HepG2 (cell line): ENCODE measurements around the gene CHST11. TPM values are rescaled to one million over a fixed set of nuclear protein-coding genes. Genes with fewer than 3 reads are reported as not detected.

Source experiments
- ATAC-seq: fragments of 200-7000 bp; cut with Tn5 transposase; 3 replicates; pipeline ENCODE4 v1.9.1; 2020; ENCODE audit warnings: mild to moderate bottlenecking, moderate library complexity
- BruUV-seq: library from RNA; stranded (reverse); fragments of 400-500 nt; replicated peaks from 2 replicates; lab custom pipeline; 2021; lab: Mats Ljungman, UMichigan
- CTCF ChIA-PET: fragments of 300-600 bp; formaldehyde crosslinking; extraction: SDS; loops from one replicate; lab custom pipeline; 2021; ENCODE audit warnings: low total read pairs, inconsistent platforms, low intra/inter-chr PET ratio; lab: Yijun Ruan, JAX
- POLR2A ChIA-PET: fragments of 350-600 bp; sonication (Branson Sonifier 250); formaldehyde crosslinking; loops from one replicate; lab custom pipeline; 2020; ENCODE audit warnings: antibody characterized with exemption, inconsistent platforms; lab: Yijun Ruan, JAX
- DNase-seq: peaks from one replicate; pipeline ENCODE4 v3.0.0-alpha.2; 2015; ENCODE audit warnings: low spot score
- FAIRE-seq: peaks from 3 replicates; lab custom pipeline; 2011; peaks lifted over from hg19 to GRCh38; lab: Jason Lieb, UNC
- H2AFZ ChIP-seq: one replicate; pipeline ENCODE4 v1.6.1; 2011; ENCODE audit warnings: low read length, inconsistent platforms
- H3K27ac ChIP-seq: fragments of 300-600 bp; 3 replicates; pipeline ENCODE4 v1.8.0; 2011; ENCODE audit warnings: mixed run types, mild to moderate bottlenecking, mixed read lengths, low read length, inconsistent platforms; ENCODE audit not compliant: insufficient read depth; ENCODE audit errors: extremely low read length
- H3K27me3 ChIP-seq, 2 experiments: fragments of 200-600 bp in 1 of 2; 2 replicates in 1 of 2; 3 replicates in 1 of 2; pipeline versions ENCODE4 v1.6.0 to v1.8.0; 2011; ENCODE audit warnings: low read length in 2 of 2, mild to moderate bottlenecking in 2 of 2, moderate library complexity in 2 of 2, inconsistent platforms in 1 of 2; ENCODE audit not compliant: insufficient read depth in 2 of 2, control insufficient read depth in 1 of 2
- H3K36me3 ChIP-seq, 2 experiments: fragments of 200-600 bp in 1 of 2; replicated peaks in 1 of 2; 2 replicates in 1 of 2; 3 replicates in 1 of 2; pipeline versions ENCODE4 v1.5.1 to v1.8.0; 2011; ENCODE audit warnings: low read length in 2 of 2, inconsistent platforms in 1 of 2; ENCODE audit not compliant: insufficient read depth in 2 of 2, control insufficient read depth in 1 of 2
- H3K4me1 ChIP-seq: 2 replicates; pipeline ENCODE4 v1.5.1; 2012; ENCODE audit warnings: low read length, inconsistent platforms; ENCODE audit not compliant: insufficient read depth
- H3K4me2 ChIP-seq: 2 replicates; pipeline ENCODE4 v1.6.0; 2011; ENCODE audit warnings: low read depth, low read length, inconsistent platforms
- H3K4me3 ChIP-seq, 3 experiments: fragments of 200-600 bp in 1 of 3; sonication (generic), shearing (Covaris generic) in 1 of 3; replicated peaks in 1 of 3; 2 replicates each; pipeline ENCODE4 v1.5.1; 2011 to 2016; ENCODE audit warnings: low read length in 3 of 3, inconsistent platforms in 2 of 3, low read depth in 2 of 3, mild to moderate bottlenecking in 2 of 3, control low read depth in 1 of 3, mixed read lengths in 1 of 3; ENCODE audit not compliant: insufficient read depth in 1 of 3
- H3K79me2 ChIP-seq: one replicate; pipeline ENCODE4 v1.6.1; 2011; ENCODE audit warnings: low read length, inconsistent platforms; ENCODE audit not compliant: insufficient read depth
- H3K9ac ChIP-seq: 2 replicates; pipeline ENCODE4 v1.6.0; 2011; ENCODE audit warnings: mild to moderate bottlenecking, low read depth, low read length, inconsistent platforms; ENCODE audit not compliant: insufficient read depth
- H3K9me3 ChIP-seq: 2 replicates; pipeline ENCODE4 v1.5.1; 2012; ENCODE audit warnings: mild to moderate bottlenecking, low read length
- H4K20me1 ChIP-seq: 2 replicates; pipeline ENCODE4 v1.6.0; 2011; ENCODE audit warnings: inconsistent platforms, mild to moderate bottlenecking, low read length, moderate library complexity; ENCODE audit not compliant: insufficient read depth
- BCLAF1 ChIP-seq: fragments of 450-650 bp; IDR thresholded peaks from 2 replicates; pipeline ENCODE4 v1.6.1; 2017; ENCODE audit warnings: mild to moderate bottlenecking
- BRD4 ChIP-seq: sonication (generic); formaldehyde crosslinking; IDR thresholded peaks from 2 replicates; pipeline ENCODE4 v1.4.0; 2020; ENCODE audit warnings: missing genetic modification reagents
- CREM ChIP-seq, 2 experiments: sonication (generic) in 1 of 2; formaldehyde crosslinking in 1 of 2; IDR thresholded peaks; 2 replicates each; pipeline versions ENCODE4 v1.4.0 to v1.6.1; 2016 to 2020; ENCODE audit warnings: antibody characterized with exemption in 1 of 2, mild to moderate bottlenecking in 1 of 2, missing genetic modification reagents in 1 of 2
- ELF3 ChIP-seq: IDR thresholded peaks from 2 replicates; pipeline ENCODE4 v1.6.1; 2016; ENCODE audit warnings: missing genetic modification reagents, missing compliant biosample characterization
- FOXO1 ChIP-seq: sonication (generic); formaldehyde crosslinking; IDR thresholded peaks from 2 replicates; pipeline ENCODE4 v1.4.0; 2020; ENCODE audit warnings: missing genetic modification reagents
- GABPA ChIP-seq, 2 experiments: IDR thresholded peaks; 2 replicates each; pipeline ENCODE4 v1.6.1; 2011 to 2016; ENCODE audit warnings: low read depth in 2 of 2, low read length in 1 of 2, missing biosample characterization in 1 of 2, missing genetic modification characterization in 1 of 2
- MZF1 ChIP-seq: sonication (generic); formaldehyde crosslinking; IDR thresholded peaks from 2 replicates; pipeline ENCODE4 v1.8.1; 2023; ENCODE audit warnings: mild to moderate bottlenecking, missing genetic modification reagents, borderline replicate concordance
- NFYB ChIP-seq: sonication (generic); formaldehyde crosslinking; IDR thresholded peaks from 2 replicates; pipeline ENCODE4 v1.4.0; 2020; ENCODE audit warnings: missing genetic modification reagents
- ZBTB37 ChIP-seq: sonication (generic); formaldehyde crosslinking; IDR thresholded peaks from 2 replicates; pipeline ENCODE4 v1.4.0; 2020; ENCODE audit warnings: mild to moderate bottlenecking, missing genetic modification reagents
- ZC3H4 ChIP-seq: sonication (generic); formaldehyde crosslinking; IDR thresholded peaks from 2 replicates; pipeline ENCODE4 v1.4.0; 2020; ENCODE audit warnings: missing genetic modification reagents, borderline replicate concordance
- ZNF432 ChIP-seq: sonication (generic); formaldehyde crosslinking; IDR thresholded peaks from 2 replicates; pipeline ENCODE4 v1.5.0; 2020; ENCODE audit warnings: missing genetic modification reagents, mild to moderate bottlenecking, borderline replicate concordance
- ZNF460 ChIP-seq: sonication (generic); formaldehyde crosslinking; IDR thresholded peaks from 2 replicates; pipeline ENCODE4 v1.5.1; 2020; ENCODE audit warnings: missing genetic modification reagents, mild to moderate bottlenecking, borderline replicate concordance
- ZNF577 ChIP-seq: sonication (generic); formaldehyde crosslinking; IDR thresholded peaks from 2 replicates; pipeline ENCODE4 v1.4.0; 2020; ENCODE audit warnings: mild to moderate bottlenecking, low read depth, missing genetic modification reagents, borderline replicate concordance
- ZSCAN31 ChIP-seq: sonication (generic); formaldehyde crosslinking; IDR thresholded peaks from 2 replicates; pipeline ENCODE4 v1.5.0; 2020; ENCODE audit warnings: low read depth, mild to moderate bottlenecking, missing genetic modification reagents
- ZSCAN9 ChIP-seq: IDR thresholded peaks from 2 replicates; pipeline ENCODE4 v1.6.1; 2016; ENCODE audit warnings: borderline replicate concordance
- WGBS: methylation state at CpG from one replicate; pipeline ENCODE4 v1.1.6; 2017; ENCODE audit warnings: low lambda C conversion rate; 5-methylcytosine and 5-hydroxymethylcytosine counted together
- in situ Hi-C: cut with HindIII; loops from 2 replicates; pipeline ENCODE4 v1.10.0; 2017; ENCODE audit warnings: low pct_unique_long_range_greater_than_20kb; ENCODE audit not compliant: extremely low pct_ligation_motif_present
- intact Hi-C: fragments of 100-400 bp; cut with micrococcal nuclease; formaldehyde crosslinking; loops from one replicate; pipeline ENCODE4 v1.10.0; 2022; ENCODE audit not compliant: unreplicated experiment
- polyA plus RNA-seq, 8 experiments: library from polyadenylated mRNA; depleted of rRNA in 3 of 8; stranded (reverse) in 7 of 8; unstranded in 1 of 8; fragments of >200 nt; fragmentation: Illumina TruSeq in 4 of 8; extraction: Trizol in 4 of 8; gene quantifications; 2 replicates each; pipeline versions ENCODE4 v1.2.1 to v1.2.3, GENCODE V29; 2011 to 2016; ENCODE audit warnings: low read depth in 4 of 8, missing spikeins in 1 of 8, mixed read lengths in 1 of 8; ENCODE audit not compliant: insufficient read depth in 1 of 8
- total RNA-seq, 5 experiments: library from RNA; depleted of rRNA; stranded (reverse); fragments of >200 nt; fragmentation: Illumina TruSeq; extraction: Trizol; gene quantifications; 2 replicates each; pipeline ENCODE4 v1.2.3, GENCODE V29; 2016; ENCODE audit warnings: low read depth in 1 of 5

Gene CHST11
- total and polyA plus RNA-seq, 2 of the 13 experiments (the other 11 are each of a cell fraction or from before 2014, with no cell fraction given), result 0.15 TPM; not detected in 1

- H3K9ac ChIP-seq, result no peak overlapping the region
- no peaks in the 10 kb centered on the region for H3K79me2 ChIP-seq
- no peak overlapping the region for H3K4me2 ChIP-seq
- peaks cover 0 to 8% of the 10 kb centered on the region in 2 experiments; a peak in 2 of 5 replicates for H3K27me3 ChIP-seq
- DNase-seq, result no peak
- POLR2A ChIA-PET, result no interaction called here
- no peak overlapping the region for H2AFZ ChIP-seq
- no peak for TF ChIP-seq FOXO1 (CRISPR knock-in tag)
- TF ChIP-seq ZC3H4 (CRISPR knock-in tag), result no peak
- no peak for TF ChIP-seq MZF1
- no peak for TF ChIP-seq ZNF432 (CRISPR knock-in tag)
- TF ChIP-seq, all 625 proteins: peak for 0
- Histone ChIP-seq H3K4me1 (no peaks in the 10 kb centered on the region), H4K20me1 (no peaks in the 10 kb centered on the region), H3K4me3 (no peak overlapping the region), H3K36me3 (no peaks in the 10 kb centered on the region), H3K9me3 (no peaks in the 10 kb centered on the region), H3K27ac (no peak overlapping the region)
- CTCF ChIA-PET, result no interaction called here
- BruUV-seq, result no TSS peak
- intact Hi-C loops (no loop called here), in situ Hi-C loops (no loop called here)
- FAIRE-seq, result no peak
- ATAC-seq, result no peak
Observed at GRCh38 chr12:104768033-104768432, 311.3 kb downstream of the CHST11 start.

GRCh38 chr12:104769144-104769561 is 312.4 kb downstream of the CHST11 start:
- Histone ChIP-seq H3K4me1 (no peaks in the 10 kb centered on the region), H3K27me3 (peaks cover 0 to 7% of the 10 kb centered on the region in 2 experiments; a peak in 2 of 5 replicates), H3K79me2 (no peaks in the 10 kb centered on the region), H3K9me3 (no peaks in the 10 kb centered on the region), H4K20me1 (no peaks in the 10 kb centered on the region), H3K4me2 (no peak overlapping the region), H3K4me3 (no peak overlapping the region), H3K9ac (no peak overlapping the region), H2AFZ (no peak overlapping the region), H3K27ac (no peak overlapping the region), H3K36me3 (no peaks in the 10 kb centered on the region)
- 19% methylated on average over 6 of the region's 6 CpGs for WGBS
- ATAC-seq (no peak), FAIRE-seq (no peak), DNase-seq (no peak)
- in situ Hi-C loops, result no loop called here
- ChIA-PET POLR2A (no interaction called here), CTCF (no interaction called here)
- intact Hi-C loops, result no loop called here
- no TSS peak for BruUV-seq
- no peak for TF ChIP-seq CREM (IDR thresholded peaks at IDR 0.05)
- no peak for TF ChIP-seq CREM (CRISPR knock-in tag; IDR thresholded peaks at IDR 0.05)
- TF ChIP-seq ELF3, result no peak
- no peak for TF ChIP-seq GABPA (IDR thresholded peaks at IDR 0.05; ENCODE audit: low read depth, low read length)
- no peak for TF ChIP-seq GABPA (CRISPR knock-in tag; IDR thresholded peaks at IDR 0.05; ENCODE audit: low read depth)
- TF ChIP-seq ZNF577 (CRISPR knock-in tag), result no peak
- TF ChIP-seq ZBTB37 (CRISPR knock-in tag), result no peak
- TF ChIP-seq ZNF460 (CRISPR knock-in tag), result no peak
- no peak for TF ChIP-seq NFYB (CRISPR knock-in tag)
- no peak for TF ChIP-seq ZSCAN9 (CRISPR knock-in tag)
- no peak for TF ChIP-seq BCLAF1
- no peak for TF ChIP-seq BRD4 (CRISPR knock-in tag)
- TF ChIP-seq ZSCAN31 (CRISPR knock-in tag), result no peak
